ENCODE measurements around the gene CDK6.
A peak's percentile ranks its signal among the peaks of the same experiment; 100 is the strongest.
"Not testable (repeated sequence)": the region's sequence is repeated elsewhere in the genome, so short reads cannot be mapped to it uniquely, and the experiment has no call there.

CDK6 gene

DNA sequence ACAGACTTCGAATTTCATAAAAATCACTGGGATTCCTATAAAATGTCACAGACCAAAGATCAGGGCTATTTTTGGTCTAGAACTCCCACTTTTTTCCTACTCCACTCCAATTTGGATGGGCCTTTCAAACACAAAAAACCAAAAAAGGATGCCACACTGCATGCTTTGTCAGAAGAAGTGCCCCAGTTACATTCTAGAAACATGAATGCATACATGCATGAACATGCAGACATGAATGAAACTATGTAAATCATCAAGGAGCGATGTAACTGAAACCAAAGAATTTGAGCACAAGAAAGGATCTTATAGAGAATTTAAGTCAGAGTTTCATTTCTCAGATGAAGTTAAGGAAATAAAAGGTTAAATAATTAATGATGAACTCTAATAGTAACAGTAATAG lies 214.3 kb downstream of the CDK6 start:
- no peak for DNase-seq (ENCODE audit: low read depth)

- DNase-seq (ENCODE audit: low read depth) = no peak
Measured at GRCh38 chr7:92621561-92622023, 214.8 kb downstream of the CDK6 start.

DNA sequence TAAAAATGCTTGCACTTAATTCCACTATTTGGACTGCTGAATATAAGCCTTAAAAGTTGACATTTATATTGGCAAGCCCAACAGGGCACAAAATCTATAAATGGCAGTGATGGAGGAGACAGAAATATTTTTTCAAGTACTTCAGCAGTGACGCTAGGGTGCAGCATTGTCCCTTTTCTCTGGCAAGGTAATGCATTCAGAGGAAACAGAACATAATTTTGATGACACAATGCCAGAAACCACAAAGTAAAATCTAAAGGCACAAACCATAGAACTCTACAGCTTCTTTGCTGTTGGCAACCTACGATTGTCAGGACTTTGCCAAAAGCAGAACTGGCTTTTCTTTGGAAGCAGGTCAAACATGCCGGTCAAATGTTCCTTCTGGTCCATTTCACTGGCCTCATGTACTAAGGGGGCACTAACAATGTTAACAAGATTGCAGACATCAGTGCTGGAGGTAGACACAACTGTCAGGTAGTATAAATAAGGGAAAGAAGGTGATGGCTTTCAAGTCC lies 215.3 kb downstream of the CDK6 start:
- DNase-seq (ENCODE audit: low read depth) = peak; percentile 84

DNA sequence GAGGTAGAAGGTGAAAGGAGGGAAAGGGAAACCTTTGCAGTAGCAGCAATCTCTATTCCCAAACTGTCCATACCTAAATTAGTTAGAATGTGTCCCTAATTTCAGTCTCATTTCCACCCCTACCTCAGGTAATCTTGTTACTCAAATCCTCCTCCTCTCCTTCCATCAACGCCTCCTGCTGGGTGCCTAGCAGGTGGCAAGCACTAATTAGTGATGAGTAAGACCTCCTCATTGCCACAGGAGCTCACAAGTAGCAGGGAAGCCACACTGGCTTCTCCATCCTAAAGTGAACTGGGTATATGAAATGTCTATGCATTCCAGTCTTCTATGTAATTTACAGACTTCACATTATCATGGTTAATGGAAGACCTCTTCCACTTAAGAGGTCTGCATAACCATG lies 220.5 kb downstream of the CDK6 start:
- DNase-seq (ENCODE audit: low read depth) = no peak

GRCh38 chr7:92614660-92615174 lies 221.7 kb downstream of the CDK6 start:
- DNase-seq (ENCODE audit: low read depth) = no peak

- no peak for DNase-seq (ENCODE audit: low read depth)
Measured at GRCh38 chr7:92613720-92614119, 222.7 kb downstream of the CDK6 start.

GRCh38 chr7:92613214-92613613 lies 223.2 kb downstream of the CDK6 start:
- no peak for DNase-seq (ENCODE audit: low read depth)

GRCh38 chr7:92612501-92612900 lies 223.9 kb downstream of the CDK6 start:
- DNase-seq (ENCODE audit: low read depth) = no peak

- no peak for DNase-seq (ENCODE audit: low read depth)
Measured at GRCh38 chr7:92611735-92612134, 224.6 kb downstream of the CDK6 start.

DNA sequence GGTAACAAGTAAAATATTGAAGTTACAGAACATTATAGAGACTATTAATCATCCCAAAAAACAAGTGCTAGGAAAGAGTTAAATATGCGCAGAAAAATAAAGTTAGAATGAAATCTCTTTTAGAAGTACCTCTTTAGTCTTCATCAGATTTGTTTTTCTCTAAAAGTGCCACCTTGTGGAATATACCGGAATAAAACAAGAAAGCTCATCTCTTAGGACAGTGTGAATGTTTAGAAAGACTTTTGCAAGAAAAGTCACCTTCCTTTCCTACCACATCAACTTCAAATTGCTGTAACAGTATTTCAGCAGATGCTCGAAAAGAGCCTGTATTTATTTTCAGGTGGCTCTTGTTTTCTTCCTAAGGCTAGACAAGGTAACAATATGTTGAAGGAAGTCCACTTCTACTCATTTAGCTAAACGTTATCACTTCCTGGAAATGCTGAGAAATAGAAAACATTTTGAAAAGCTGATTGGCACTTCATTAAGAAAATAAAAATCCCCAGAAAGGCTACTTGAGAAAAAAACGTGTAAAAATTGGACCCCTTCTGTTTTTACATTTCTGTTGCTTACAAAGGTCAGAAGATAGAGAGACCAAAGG lies 226.4 kb downstream of the CDK6 start:
- no peak for DNase-seq (ENCODE audit: low read depth)

DNA sequence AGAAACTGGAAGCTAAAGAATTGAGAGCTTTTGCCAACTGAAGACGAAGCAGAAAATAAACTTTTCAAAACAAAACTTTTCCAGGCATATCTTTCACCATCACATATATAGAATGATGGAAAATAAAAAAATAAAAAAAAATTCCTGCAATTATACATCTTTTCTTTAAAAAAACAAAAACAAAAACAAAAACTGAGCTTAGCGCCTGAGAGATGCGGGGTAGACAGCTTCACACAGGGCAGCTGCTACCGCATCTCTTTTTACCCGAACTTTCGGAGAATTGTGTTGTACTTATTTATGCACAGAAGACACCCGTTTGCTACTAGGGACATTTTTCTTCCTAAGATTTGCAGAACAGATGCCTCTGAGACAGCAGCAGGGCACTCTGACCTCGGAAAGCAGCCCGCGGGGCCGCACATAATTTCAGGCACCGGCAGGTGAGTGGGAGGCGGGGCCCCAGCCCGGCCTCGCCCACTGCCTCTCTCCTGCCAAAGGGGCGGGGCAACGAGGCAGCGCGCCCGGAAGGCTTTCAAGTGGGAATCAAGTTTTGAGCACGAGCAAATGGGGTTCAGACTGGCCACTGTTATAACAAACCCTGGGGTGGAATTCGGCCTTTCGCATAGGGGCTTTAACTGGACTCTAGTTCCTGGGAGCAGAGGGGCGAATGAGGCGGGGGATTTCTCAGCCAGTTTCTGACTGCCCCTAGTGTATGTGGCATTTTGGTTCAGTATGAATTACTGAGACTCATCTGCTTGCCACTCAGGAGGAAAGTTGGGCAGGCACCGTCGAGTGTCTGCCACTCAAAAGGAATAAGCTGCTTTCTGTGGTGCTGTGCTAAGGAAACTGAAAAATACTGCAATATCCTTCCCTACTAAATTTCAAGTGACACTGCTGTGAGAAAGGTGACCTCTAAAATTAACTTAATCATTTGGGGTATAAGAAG lies 227.7 kb downstream of the CDK6 start:
- DNase-seq (ENCODE audit: low read depth) = no peak

GRCh38 chr7:92606985-92607384 lies 229.4 kb downstream of the CDK6 start:
- DNase-seq (ENCODE audit: low read depth) = no peak

GRCh38 chr7:92604517-92604916 lies 231.9 kb downstream of the CDK6 start:
- DNase-seq (ENCODE audit: low read depth) = not testable (repeated sequence)

DNA sequence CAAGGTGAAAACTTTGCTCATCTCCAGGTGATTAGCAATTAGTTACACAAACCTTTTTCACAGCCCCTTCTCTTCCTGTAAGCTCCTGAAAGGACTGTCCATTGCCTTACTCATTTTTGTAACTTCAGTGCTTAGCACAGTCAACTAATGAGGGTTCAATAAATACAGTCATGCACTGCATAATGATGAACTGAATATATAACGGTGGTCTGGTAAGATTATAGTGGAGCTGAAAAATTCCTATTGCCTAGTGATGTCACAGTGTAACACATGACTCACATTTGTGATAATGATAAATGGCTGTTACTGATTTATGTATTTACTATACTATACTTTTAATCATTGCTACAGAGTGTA lies 233.3 kb downstream of the CDK6 start:
- DNase-seq (ENCODE audit: low read depth) = no peak

GRCh38 chr7:92602352-92603088 lies 233.9 kb downstream of the CDK6 start:
- DNase-seq (ENCODE audit: low read depth) = no peak

DNA sequence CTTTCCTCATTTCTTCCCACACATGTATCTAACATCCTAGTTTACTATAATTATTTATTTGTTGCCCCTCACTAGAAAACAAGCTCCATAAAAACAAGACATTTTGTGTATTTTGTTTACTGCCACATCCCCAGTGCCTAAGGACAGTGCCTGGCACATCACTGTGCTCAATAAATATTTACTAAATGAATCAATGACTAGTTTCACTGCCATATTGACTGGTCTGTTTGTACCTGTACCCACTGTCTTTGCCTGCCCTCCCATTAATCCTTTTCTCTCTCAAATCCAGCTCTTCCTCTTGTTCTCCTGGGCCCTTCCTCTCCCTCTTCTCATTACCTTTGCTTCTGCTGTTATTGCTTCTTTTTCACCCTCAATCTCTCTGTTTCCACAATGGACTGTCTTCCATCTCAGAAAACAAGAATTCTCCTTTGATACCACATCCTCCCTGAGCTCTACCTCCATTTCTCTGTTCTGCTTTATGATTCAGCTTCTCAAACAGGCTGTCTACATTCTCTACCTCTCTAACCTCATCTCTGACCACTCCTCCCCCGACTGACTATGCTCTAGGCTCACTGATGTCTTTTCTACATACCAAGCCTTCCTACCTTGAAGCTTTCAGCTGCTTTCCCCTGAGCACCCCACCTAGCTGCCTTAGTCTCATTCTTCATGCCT lies 237.9 kb downstream of the CDK6 start:
- no peak for DNase-seq (ENCODE audit: low read depth)

DNA sequence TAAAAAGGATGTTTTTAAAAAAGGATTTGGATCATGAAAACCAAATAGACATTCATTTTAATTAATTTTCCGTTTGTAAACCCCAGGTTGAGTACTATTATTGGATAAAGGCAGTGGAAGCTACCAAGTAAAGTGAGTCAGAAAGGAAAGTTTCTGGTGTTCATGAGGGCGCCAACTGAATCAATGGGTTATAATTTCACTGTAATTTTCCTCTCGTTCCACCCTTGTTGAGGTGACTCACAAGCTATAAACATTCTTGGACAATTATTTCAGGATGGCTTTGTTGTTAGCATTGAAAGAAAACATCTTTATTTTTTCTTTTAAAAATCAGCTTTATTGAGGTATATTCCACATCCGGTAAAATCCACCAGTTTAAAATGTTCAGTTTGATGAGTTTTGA lies 241.1 kb downstream of the CDK6 start:
- peak; percentile 68 for DNase-seq (ENCODE audit: low read depth)

DNA sequence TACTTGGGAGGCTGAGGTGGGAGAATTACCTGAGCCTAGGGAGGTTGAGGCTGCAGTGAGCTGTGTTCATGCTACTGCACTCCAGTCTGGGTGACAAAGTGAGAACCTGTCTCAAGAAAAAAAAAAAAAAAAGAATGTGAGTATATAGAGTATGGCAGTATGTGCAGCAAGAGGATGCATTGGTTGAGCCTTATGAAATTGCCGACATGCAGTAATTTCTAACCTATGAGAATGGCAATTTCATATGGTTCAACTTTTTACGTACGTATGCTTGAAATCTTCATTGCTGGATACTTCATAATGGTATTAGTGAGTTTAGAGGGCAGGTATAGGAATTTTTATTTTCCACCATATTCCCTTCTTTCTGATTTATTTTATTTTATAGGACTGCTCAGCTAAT lies 241.6 kb downstream of the CDK6 start:
- no peak for DNase-seq (ENCODE audit: low read depth)

DNA sequence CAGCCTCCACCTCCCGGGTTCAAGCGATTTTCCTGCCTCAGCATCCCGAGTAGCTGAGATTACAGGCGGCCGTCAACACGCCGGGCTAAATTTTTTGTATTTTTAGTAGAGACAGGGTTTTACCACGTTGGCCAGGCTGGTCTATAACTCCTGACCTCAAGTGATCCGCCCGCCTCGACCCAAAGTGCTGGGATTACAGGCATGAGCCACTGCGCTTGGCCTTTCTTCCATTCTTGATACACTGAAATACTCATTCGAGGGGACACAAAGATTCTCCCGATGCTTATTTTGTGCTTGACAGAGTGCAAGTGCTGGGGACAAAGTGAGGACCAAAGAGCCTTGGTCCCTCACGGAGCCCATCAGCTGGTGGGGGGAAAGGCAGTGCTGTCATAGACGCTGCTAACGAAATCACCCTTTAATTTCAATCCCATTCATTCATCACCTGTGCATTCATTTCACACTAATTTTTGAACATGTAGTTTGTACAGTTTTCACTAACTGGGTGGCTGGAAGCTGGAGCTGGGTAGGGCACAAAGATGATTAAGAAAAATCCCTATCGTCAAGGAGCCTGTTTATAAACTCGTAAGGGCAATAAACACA lies 245.6 kb downstream of the CDK6 start:
- no peak for DNase-seq (ENCODE audit: low read depth)

GRCh38 chr7:92589056-92589455 lies 247.3 kb downstream of the CDK6 start:
- no peak for DNase-seq (ENCODE audit: low read depth)

DNA sequence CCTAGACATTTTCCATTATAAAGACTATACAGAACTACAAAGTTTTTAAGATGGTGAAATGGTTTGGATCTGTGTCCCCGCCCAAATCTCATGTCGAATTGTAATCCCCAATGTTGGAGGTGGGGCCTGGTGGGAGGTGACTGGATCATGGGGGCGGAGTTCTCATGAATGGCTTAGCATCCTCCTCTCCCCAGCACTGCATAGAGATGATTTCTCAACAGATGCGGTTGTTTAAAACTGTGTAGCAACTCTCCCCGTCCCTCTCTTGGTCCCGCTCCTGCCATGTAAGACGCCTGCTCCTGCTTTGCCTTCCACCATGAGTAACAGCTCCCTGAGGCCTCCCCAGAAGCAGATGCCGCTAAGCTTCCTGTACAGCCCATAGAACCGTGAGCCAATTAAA lies 247.8 kb downstream of the CDK6 start:
- DNase-seq (ENCODE audit: low read depth) = no peak
